HL-60 (cell line): ENCODE results near the gene NAV2.

ENCODE experiments used
- GABPA ChIP-seq: IDR thresholded peaks from 2 replicates; pipeline ENCODE4 v1.6.1; 2012; ENCODE audit warnings: low read depth
- POLR2AphosphoS5 ChIP-seq: IDR thresholded peaks from 2 replicates; pipeline ENCODE4 v1.6.1; 2012; ENCODE audit warnings: low read depth
- SPI1 ChIP-seq: IDR thresholded peaks from 2 replicates; pipeline ENCODE4 v1.6.1; 2012; ENCODE audit warnings: low read depth, mild to moderate bottlenecking, borderline replicate concordance
- TF ChIP-seq, protein P1 (sequence below): IDR thresholded peaks from one replicate; pipeline ENCODE4 v1.5.1; 2011; ENCODE audit warnings: low read length, control low read depth, inconsistent platforms; ENCODE audit not compliant: insufficient read depth
- TF ChIP-seq, protein P2 (sequence below): IDR thresholded peaks from 2 replicates; pipeline ENCODE4 v1.6.1; 2012; ENCODE audit warnings: low read depth; ENCODE audit not compliant: insufficient replicate concordance

DNA sequence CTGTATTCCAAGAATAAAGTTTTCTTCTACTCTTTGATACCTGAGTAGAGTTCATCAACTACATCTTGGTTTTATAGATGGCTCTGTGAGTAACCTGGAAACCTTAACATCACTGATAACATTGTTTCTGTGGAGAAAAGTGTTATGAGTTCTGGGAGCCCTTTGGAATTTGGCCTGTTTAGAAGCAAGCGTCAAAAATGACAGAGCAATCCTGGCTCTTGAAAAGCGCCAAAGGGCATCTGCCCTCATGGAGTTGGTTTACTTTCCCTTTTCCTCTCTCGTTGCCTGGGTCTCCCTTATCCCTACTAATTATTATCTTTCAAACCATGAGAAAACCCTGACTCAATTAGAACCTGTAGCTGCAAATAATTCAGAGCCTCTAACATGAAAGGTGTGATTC lies 307.6 kb downstream of the NAV2 start:
- TF ChIP-seq, protein P1, sequence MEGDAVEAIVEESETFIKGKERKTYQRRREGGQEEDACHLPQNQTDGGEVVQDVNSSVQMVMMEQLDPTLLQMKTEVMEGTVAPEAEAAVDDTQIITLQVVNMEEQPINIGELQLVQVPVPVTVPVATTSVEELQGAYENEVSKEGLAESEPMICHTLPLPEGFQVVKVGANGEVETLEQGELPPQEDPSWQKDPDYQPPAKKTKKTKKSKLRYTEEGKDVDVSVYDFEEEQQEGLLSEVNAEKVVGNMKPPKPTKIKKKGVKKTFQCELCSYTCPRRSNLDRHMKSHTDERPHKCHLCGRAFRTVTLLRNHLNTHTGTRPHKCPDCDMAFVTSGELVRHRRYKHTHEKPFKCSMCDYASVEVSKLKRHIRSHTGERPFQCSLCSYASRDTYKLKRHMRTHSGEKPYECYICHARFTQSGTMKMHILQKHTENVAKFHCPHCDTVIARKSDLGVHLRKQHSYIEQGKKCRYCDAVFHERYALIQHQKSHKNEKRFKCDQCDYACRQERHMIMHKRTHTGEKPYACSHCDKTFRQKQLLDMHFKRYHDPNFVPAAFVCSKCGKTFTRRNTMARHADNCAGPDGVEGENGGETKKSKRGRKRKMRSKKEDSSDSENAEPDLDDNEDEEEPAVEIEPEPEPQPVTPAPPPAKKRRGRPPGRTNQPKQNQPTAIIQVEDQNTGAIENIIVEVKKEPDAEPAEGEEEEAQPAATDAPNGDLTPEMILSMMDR, result no peak
- TF ChIP-seq POLR2AphosphoS5, result no peak
- TF ChIP-seq GABPA, result no peak
- TF ChIP-seq, protein P2, sequence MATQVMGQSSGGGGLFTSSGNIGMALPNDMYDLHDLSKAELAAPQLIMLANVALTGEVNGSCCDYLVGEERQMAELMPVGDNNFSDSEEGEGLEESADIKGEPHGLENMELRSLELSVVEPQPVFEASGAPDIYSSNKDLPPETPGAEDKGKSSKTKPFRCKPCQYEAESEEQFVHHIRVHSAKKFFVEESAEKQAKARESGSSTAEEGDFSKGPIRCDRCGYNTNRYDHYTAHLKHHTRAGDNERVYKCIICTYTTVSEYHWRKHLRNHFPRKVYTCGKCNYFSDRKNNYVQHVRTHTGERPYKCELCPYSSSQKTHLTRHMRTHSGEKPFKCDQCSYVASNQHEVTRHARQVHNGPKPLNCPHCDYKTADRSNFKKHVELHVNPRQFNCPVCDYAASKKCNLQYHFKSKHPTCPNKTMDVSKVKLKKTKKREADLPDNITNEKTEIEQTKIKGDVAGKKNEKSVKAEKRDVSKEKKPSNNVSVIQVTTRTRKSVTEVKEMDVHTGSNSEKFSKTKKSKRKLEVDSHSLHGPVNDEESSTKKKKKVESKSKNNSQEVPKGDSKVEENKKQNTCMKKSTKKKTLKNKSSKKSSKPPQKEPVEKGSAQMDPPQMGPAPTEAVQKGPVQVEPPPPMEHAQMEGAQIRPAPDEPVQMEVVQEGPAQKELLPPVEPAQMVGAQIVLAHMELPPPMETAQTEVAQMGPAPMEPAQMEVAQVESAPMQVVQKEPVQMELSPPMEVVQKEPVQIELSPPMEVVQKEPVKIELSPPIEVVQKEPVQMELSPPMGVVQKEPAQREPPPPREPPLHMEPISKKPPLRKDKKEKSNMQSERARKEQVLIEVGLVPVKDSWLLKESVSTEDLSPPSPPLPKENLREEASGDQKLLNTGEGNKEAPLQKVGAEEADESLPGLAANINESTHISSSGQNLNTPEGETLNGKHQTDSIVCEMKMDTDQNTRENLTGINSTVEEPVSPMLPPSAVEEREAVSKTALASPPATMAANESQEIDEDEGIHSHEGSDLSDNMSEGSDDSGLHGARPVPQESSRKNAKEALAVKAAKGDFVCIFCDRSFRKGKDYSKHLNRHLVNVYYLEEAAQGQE, result no peak
- TF ChIP-seq SPI1, result no peak
